DOHH2 (cell line): ENCODE results near the gene MRPL33.

Experiments
- H3F3A ChIP-seq: fragments of 200-600 bp; sonication (generic), shearing (Covaris generic); 2 replicates; pipeline ENCODE4 v1.6.0; 2016; ENCODE audit warnings: antibody characterized with exemption, mild to moderate bottlenecking; ENCODE audit not compliant: control insufficient read depth, insufficient read depth
- H3K27ac ChIP-seq: fragments of 200-600 bp; sonication (generic); 2 replicates; pipeline ENCODE4 v1.5.1; 2014; ENCODE audit warnings: low read depth, mild to moderate bottlenecking, low read length, moderate library complexity
- H3K27me3 ChIP-seq: fragments of 200-600 bp; sonication (generic); 2 replicates; pipeline ENCODE4 v1.6.1; 2014; ENCODE audit warnings: mild to moderate bottlenecking, low read length, mixed read lengths; ENCODE audit not compliant: control insufficient read depth
- H3K36me3 ChIP-seq: fragments of 200-600 bp; sonication (generic); 2 replicates; pipeline ENCODE4 v1.6.1; 2014; ENCODE audit warnings: mild to moderate bottlenecking, low read length, moderate library complexity, mixed read lengths; ENCODE audit not compliant: control insufficient read depth
- H3K4me1 ChIP-seq: fragments of 200-600 bp; sonication (generic); 2 replicates; pipeline ENCODE4 v1.6.1; 2014; ENCODE audit warnings: mild to moderate bottlenecking, low read length, mixed read lengths; ENCODE audit not compliant: control insufficient read depth
- H3K4me2 ChIP-seq: fragments of 200-600 bp; sonication (generic); 2 replicates; pipeline ENCODE4 v1.6.0; 2014; ENCODE audit warnings: mild to moderate bottlenecking, low read length, moderate library complexity
- H3K4me3 ChIP-seq: fragments of 200-600 bp; sonication (generic); 2 replicates; pipeline ENCODE4 v1.5.1; 2014; ENCODE audit warnings: mild to moderate bottlenecking, low read length, mixed read lengths
- H3K79me2 ChIP-seq: fragments of 200-600 bp; sonication (generic); 2 replicates; pipeline ENCODE4 v1.6.1; 2014; ENCODE audit warnings: mild to moderate bottlenecking, low read length, mixed read lengths; ENCODE audit not compliant: control insufficient read depth
- H3K9me2 ChIP-seq: fragments of 200-600 bp; sonication (generic); replicated peaks from 2 replicates; pipeline ENCODE4 v1.6.1; 2014; ENCODE audit warnings: mild to moderate bottlenecking, low read length, mixed read lengths; ENCODE audit not compliant: control insufficient read depth
- H3K9me3 ChIP-seq: fragments of 200-600 bp; sonication (generic); 2 replicates; pipeline ENCODE4 v1.6.1; 2014; ENCODE audit warnings: antibody characterized with exemption, low read length, mixed read lengths; ENCODE audit not compliant: control insufficient read depth, insufficient read depth
- H4K20me1 ChIP-seq: fragments of 200-600 bp; sonication (generic); 2 replicates; pipeline ENCODE4 v1.6.0; 2014; ENCODE audit warnings: low read depth, mild to moderate bottlenecking, antibody characterized with exemption, low read length, moderate library complexity; ENCODE audit not compliant: control insufficient read depth, insufficient read depth
- EZH2phosphoT487 ChIP-seq: fragments of 200-600 bp; sonication (generic); IDR thresholded peaks from 2 replicates; pipeline ENCODE4 v1.6.1; 2017; ENCODE audit warnings: borderline replicate concordance, mild to moderate bottlenecking, antibody characterized with exemption, low read length, moderate library complexity, mixed read lengths
- TF ChIP-seq, protein P1 (sequence below): fragments of 200-600 bp; sonication (generic); IDR thresholded peaks from one replicate; pipeline ENCODE4 v1.5.1; 2014; ENCODE audit warnings: antibody characterized with exemption, mild to moderate bottlenecking, low read depth, low read length; ENCODE audit not compliant: poor library complexity, severe bottlenecking

The MRPL33 gene

DNA sequence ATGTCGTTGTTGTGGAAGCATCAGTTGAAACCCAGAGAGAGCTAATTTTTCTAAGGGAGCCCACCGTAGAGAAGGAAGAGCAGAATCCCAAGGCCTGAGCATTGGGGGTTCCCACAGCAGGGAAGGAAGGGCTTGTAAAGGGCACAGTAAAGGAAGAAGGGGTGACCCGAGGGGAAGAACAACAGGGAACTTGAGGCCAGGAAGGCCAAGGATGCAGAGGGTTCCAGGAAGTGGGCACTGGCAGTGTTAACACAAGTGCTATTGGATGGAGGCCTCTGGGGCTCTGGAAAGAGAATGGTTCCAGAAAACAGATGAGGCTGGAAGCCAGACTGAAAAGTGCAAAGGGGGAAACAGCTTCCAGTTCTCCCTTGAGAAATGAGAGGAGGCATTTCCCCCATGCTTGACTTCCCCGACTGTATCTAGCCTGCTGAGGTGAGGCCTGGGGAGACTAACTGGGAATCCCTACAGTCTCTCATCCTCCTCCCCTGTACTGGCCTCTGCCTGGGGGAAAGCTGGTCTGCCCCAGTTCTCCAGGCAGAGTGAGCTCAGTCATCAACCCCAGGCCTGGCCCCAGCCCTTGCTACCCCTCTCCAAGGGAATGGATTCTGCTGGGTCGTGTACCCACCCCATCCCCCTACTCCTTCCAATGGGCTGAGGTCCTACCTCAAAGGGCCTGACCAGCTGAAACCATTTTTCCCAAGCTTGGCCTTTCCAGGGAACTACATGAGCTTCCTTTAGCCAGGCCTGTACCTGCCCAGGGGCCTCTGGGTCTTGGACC lies 43.2 kb upstream of the MRPL33 start:
- TF ChIP-seq, protein P1, sequence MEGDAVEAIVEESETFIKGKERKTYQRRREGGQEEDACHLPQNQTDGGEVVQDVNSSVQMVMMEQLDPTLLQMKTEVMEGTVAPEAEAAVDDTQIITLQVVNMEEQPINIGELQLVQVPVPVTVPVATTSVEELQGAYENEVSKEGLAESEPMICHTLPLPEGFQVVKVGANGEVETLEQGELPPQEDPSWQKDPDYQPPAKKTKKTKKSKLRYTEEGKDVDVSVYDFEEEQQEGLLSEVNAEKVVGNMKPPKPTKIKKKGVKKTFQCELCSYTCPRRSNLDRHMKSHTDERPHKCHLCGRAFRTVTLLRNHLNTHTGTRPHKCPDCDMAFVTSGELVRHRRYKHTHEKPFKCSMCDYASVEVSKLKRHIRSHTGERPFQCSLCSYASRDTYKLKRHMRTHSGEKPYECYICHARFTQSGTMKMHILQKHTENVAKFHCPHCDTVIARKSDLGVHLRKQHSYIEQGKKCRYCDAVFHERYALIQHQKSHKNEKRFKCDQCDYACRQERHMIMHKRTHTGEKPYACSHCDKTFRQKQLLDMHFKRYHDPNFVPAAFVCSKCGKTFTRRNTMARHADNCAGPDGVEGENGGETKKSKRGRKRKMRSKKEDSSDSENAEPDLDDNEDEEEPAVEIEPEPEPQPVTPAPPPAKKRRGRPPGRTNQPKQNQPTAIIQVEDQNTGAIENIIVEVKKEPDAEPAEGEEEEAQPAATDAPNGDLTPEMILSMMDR, result no peak
- no peak for TF ChIP-seq EZH2phosphoT487
- H3K79me2 ChIP-seq, result no peaks in the 10 kb centered on the region
- H3K36me3 ChIP-seq, result no peaks in the 10 kb centered on the region
- H4K20me1 ChIP-seq, result no peaks in the 10 kb centered on the region
- H3K4me2 ChIP-seq, result no peak overlapping the region
- no peaks in the 10 kb centered on the region for H3F3A ChIP-seq
- no peak overlapping the region for H3K4me3 ChIP-seq
- H3K4me1 ChIP-seq, result peaks cover 14% of the 10 kb centered on the region
- no peak overlapping the region for H3K27ac ChIP-seq
- H3K9me3 ChIP-seq, result no peaks in the 10 kb centered on the region
- H3K9me2 ChIP-seq, result no peaks in the 10 kb centered on the region
- H3K27me3 ChIP-seq, result peaks cover 5% of the 10 kb centered on the region; the same call in 1 of the 2 replicates

DNA sequence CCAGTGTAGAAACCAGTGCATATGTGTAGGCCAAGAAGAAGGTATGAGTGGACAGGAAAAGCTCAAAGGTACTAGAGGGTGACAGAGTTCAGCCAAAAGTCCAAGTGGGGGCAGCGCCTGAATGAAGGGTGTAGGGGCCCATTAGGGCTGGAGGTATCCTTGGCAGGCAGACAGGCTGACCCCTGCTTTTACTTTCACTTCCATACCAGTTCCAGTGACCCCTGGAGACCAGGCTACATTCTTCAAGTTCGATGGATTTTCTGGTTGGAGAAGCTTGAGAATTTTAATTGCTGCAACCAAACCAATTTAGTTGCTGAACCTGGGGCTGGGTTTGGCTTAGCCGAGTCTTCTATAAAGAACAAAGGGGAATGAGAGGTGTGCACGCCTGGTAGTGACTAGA lies 42.3 kb upstream of the MRPL33 start:
- Histone ChIP-seq H3F3A (no peaks in the 10 kb centered on the region), H3K9me2 (no peaks in the 10 kb centered on the region), H3K9me3 (no peaks in the 10 kb centered on the region), H4K20me1 (no peaks in the 10 kb centered on the region), H3K4me3 (no peak overlapping the region), H3K4me1 (peaks cover 14% of the 10 kb centered on the region), H3K27ac (no peak overlapping the region), H3K4me2 (no peak overlapping the region), H3K36me3 (no peaks in the 10 kb centered on the region), H3K27me3 (peaks cover 5% of the 10 kb centered on the region; the same call in 1 of the 2 replicates), H3K79me2 (no peaks in the 10 kb centered on the region)
- no peak for TF ChIP-seq EZH2phosphoT487
- TF ChIP-seq, protein P1, result no peak

DNA sequence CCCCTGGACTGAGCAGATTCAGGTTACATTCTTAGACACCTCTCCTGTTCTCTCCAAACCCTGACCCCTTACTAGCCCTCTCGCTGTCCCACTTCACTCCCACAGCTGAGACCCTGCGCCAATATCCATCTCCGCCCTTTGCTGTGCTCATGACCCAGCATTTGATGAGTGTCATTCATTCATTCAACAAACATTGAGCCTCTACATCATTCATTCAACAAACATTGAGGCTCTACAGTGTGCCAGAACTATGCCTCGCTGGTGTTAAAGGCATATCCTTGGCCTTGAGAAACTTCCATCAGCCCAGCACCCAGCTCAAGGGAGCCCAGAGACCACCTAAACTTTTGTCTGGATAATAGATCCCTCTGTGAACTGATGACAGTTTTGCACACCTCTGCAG lies 41.9 kb upstream of the MRPL33 start:
- H4K20me1 ChIP-seq, result no peaks in the 10 kb centered on the region
- no peak overlapping the region for H3K27ac ChIP-seq
- no peaks in the 10 kb centered on the region for H3K9me2 ChIP-seq
- H3F3A ChIP-seq, result no peaks in the 10 kb centered on the region
- no peaks in the 10 kb centered on the region for H3K36me3 ChIP-seq
- H3K4me1 ChIP-seq, result peaks cover 14% of the 10 kb centered on the region
- no peaks in the 10 kb centered on the region for H3K9me3 ChIP-seq
- no peaks in the 10 kb centered on the region for H3K79me2 ChIP-seq
- no peak overlapping the region for H3K4me3 ChIP-seq
- no peak overlapping the region for H3K4me2 ChIP-seq
- no peak for TF ChIP-seq EZH2phosphoT487
- TF ChIP-seq, protein P1, result no peak
- peaks cover 5% of the 10 kb centered on the region; the same call in 1 of the 2 replicates for H3K27me3 ChIP-seq
